Rectal smooth muscle tissue (tissue), 1 donor: ENCODE results near the gene ZNF565.

Experiments
- H3K27ac ChIP-seq: one replicate; pipeline ENCODE4 v1.7.0; 2013; ENCODE audit warnings: low read depth, low read length, inconsistent platforms
- H3K27me3 ChIP-seq: one replicate; pipeline ENCODE4 v1.7.0; 2013; ENCODE audit warnings: low read length; ENCODE audit not compliant: control insufficient read depth, insufficient read depth
- H3K36me3 ChIP-seq: one replicate; pipeline ENCODE4 v1.7.0; 2013; ENCODE audit warnings: low read length; ENCODE audit not compliant: control insufficient read depth, insufficient read depth
- H3K4me1 ChIP-seq: one replicate; pipeline ENCODE4 v1.7.0; 2013; ENCODE audit warnings: low read length; ENCODE audit not compliant: control insufficient read depth, insufficient read depth
- H3K4me3 ChIP-seq: one replicate; pipeline ENCODE4 v1.7.0; 2013; ENCODE audit warnings: low read length
- H3K9ac ChIP-seq: one replicate; pipeline ENCODE4 v1.7.0; 2013; ENCODE audit warnings: low read length

ZNF565 gene

DNA sequence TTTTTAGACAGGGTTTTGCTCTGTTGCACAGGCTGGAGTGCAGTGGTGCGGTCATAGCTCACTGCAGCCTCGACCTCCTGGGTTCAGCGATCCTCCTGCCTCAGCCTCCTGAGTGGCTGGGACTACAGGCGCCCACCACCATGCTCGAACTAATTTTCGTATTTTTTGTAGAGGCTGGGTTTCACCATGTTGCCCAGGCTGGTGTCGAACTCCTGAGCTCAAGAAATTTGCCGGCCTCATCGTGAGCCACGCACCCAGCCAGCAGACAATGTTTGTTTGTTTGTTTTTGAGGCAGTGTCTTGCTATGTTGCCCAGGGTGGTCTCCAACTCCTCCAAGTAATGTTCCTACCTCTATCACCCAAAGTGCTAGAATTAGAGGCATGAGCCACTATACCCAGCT is 61.3 kb downstream of the ZNF565 start:
- H3K27ac ChIP-seq, result peak overlapping the region; percentile 97
- H3K4me1 ChIP-seq, result peaks cover 7% of the 10 kb centered on the region
- no peak overlapping the region for H3K9ac ChIP-seq
- no peaks in the 10 kb centered on the region for H3K27me3 ChIP-seq
- peaks cover 12% of the 10 kb centered on the region for H3K36me3 ChIP-seq
- no peak overlapping the region for H3K4me3 ChIP-seq

- Histone ChIP-seq H3K27ac (peak within 1 kb of the TSS; percentile 97), H3K27me3 (no peaks in the 10 kb centered on the region), H3K4me3 (peak within 1 kb of the TSS; percentile 65), H3K4me1 (peaks cover 7% of the 10 kb centered on the region), H3K36me3 (peaks cover 14% of the 10 kb centered on the region), H3K9ac (peak within 1 kb of the TSS; percentile 86)
Observed at GRCh38 chr19:36152352-36153091, 61.9 kb downstream of the ZNF565 start, which contains the start of gene COX7A1. COX7A1 (minus strand) TSS chr19:36152447; CDS start chr19:36152407, 40 bp downstream.

- Histone ChIP-seq H3K36me3 (peaks cover 16% of the 10 kb centered on the region), H3K9ac (peak overlapping the region; percentile 86), H3K4me1 (peaks cover 7% of the 10 kb centered on the region), H3K27me3 (no peaks in the 10 kb centered on the region), H3K4me3 (peak overlapping the region; percentile 65), H3K27ac (peak overlapping the region; percentile 97)
Observed at GRCh38 chr19:36152019-36152351, 62.5 kb downstream of the ZNF565 start.

DNA sequence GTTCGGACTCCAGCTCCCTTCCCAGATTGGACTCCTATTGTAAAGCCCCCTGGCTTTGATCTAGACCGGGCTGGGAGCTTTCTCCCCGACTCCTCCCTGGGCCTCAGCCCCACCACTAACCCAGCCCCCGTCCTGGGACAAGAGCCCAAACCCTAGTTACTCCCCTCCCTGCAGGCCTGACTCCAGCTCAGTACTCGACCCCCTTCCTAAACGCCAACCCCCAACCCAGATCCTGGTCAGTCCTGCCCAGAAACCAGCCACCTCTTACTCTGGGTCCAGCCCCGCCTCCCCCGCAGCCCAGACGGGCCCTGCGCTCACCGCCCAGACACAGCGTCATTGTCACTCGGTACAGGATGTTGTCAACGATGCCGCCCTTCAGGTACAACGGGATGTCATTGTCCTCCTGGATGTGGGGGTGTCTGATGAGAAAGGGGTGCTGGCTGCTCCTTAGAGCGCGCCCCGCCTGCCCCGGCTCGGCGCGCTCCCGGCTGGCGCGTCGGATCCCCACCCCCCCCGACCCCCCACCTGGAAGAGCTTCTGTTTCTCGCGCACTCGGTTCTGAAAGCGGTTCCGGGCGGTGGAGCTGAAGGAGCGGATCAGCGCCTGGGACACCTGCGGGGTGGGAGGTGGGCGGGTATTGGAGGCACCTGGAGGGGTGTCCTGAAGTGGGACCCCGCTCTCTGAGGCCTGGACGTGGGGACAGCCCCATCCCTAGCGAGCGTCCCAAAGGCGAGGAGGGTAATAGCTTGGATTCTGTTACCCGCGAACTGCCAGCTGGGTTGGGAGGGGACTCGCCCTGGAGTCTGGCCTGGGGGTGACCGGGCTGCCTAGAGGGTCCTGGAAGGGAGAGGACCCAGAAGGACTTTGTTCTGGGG is 63.1 kb downstream of the ZNF565 start:
- H3K27me3 ChIP-seq, result no peaks in the 10 kb centered on the region
- H3K36me3 ChIP-seq, result peaks cover 22% of the 10 kb centered on the region
- H3K4me3 ChIP-seq, result peak overlapping the region; percentile 65
- peak overlapping the region; percentile 86 for H3K9ac ChIP-seq
- H3K4me1 ChIP-seq, result peaks cover 7% of the 10 kb centered on the region
- H3K27ac ChIP-seq, result peak overlapping the region; percentile 97

DNA sequence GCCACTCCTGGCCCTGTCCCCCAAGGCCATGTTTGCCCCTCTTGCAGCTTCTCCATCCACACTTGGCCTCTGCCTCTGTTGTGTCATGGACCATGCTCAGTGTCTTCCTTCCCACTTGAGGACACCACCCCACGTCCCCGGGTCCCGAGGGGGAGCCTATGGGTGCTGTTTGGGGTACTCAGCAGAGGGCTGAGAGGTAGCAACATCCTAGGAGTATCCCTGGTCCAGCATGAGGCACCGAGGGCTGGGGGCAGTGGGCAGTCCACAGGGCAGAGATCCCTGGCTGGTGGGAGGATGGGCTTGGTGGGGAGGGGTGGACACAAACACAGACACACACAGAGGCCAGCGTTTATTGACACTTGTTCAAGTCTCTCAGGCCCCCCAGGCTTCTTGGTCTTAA is 63.9 kb downstream of the ZNF565 start:
- Histone ChIP-seq H3K27me3 (no peaks in the 10 kb centered on the region), H3K4me1 (peaks cover 7% of the 10 kb centered on the region), H3K27ac (peak overlapping the region; percentile 97), H3K36me3 (peaks cover 30% of the 10 kb centered on the region), H3K4me3 (no peak overlapping the region), H3K9ac (no peak overlapping the region)

DNA sequence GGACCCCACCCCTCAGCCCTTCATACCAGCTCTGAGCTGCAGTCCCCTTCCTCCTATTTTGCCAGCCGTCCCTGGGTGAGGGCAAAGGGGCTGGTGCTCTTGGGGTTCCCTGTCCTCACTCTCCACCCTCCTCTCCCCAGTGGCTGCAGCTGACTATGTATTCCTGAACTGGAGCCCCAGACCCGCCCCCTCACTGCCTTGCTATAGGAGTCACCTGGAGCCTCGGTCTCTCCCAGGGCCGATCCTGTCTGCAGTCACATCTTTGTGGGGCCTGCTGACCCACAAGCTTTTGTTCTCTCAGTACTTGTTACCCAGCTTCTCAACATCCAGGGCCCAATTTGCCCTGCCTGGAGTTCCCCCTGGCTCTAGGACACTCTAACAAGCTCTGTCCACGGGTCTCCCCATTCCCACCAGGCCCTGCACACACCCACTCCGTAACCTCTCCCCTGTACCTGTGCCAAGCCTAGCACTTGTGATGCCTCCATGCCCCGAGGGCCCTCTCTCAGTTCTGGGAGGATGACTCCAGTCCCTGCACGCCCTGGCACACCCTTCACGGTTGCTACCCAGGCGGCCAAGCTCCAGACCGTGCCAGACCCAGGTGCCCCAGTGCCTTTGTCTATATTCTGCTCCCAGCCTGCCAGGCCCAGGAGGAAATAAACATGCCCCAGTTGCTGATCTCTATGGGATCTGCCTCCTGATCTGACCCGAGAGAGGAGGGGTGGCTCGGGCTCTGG is 64.6 kb downstream of the ZNF565 start:
- no peak overlapping the region for H3K27ac ChIP-seq
- no peaks in the 10 kb centered on the region for H3K27me3 ChIP-seq
- peaks cover 7% of the 10 kb centered on the region for H3K4me1 ChIP-seq
- no peak overlapping the region for H3K9ac ChIP-seq
- H3K36me3 ChIP-seq, result peaks cover 33% of the 10 kb centered on the region
- H3K4me3 ChIP-seq, result no peak overlapping the region

DNA sequence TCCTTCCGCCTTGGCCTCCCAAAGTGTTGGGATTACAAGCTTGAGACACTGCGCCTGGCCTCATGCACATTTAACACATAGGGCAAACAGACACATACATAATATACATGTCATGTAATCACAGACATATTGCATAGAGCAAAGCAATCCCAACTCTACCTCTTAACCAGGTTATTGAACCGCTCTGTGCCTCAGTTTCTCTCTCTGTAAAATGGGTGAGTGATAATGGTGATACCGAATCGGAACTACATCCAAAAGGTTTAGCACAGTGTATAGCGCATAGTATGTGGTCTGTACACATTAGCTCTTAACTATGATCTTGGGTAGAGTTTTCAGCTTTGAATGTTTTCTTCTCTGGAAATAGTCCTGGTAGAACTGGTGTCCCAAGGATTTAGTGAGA is 69.8 kb downstream of the ZNF565 start:
- no peak overlapping the region for H3K9ac ChIP-seq
- no peak overlapping the region for H3K4me3 ChIP-seq
- H3K27ac ChIP-seq, result no peak overlapping the region
- H3K27me3 ChIP-seq, result no peaks in the 10 kb centered on the region
- peaks cover 43% of the 10 kb centered on the region for H3K36me3 ChIP-seq
- peaks cover 4% of the 10 kb centered on the region for H3K4me1 ChIP-seq

- no peaks in the 10 kb centered on the region for H3K27me3 ChIP-seq
- H3K36me3 ChIP-seq, result peaks cover 36% of the 10 kb centered on the region
- H3K9ac ChIP-seq, result no peak overlapping the region
- H3K27ac ChIP-seq, result no peak overlapping the region
- peaks cover 4% of the 10 kb centered on the region for H3K4me1 ChIP-seq
- no peak overlapping the region for H3K4me3 ChIP-seq
Observed at GRCh38 chr19:36142496-36142895, 72.0 kb downstream of the ZNF565 start.

GRCh38 chr19:36142046-36142445 is 72.4 kb downstream of the ZNF565 start:
- Histone ChIP-seq H3K36me3 (peaks cover 35% of the 10 kb centered on the region), H3K27me3 (no peaks in the 10 kb centered on the region), H3K4me1 (peaks cover 4% of the 10 kb centered on the region), H3K9ac (no peak overlapping the region), H3K27ac (no peak overlapping the region), H3K4me3 (no peak overlapping the region)

DNA sequence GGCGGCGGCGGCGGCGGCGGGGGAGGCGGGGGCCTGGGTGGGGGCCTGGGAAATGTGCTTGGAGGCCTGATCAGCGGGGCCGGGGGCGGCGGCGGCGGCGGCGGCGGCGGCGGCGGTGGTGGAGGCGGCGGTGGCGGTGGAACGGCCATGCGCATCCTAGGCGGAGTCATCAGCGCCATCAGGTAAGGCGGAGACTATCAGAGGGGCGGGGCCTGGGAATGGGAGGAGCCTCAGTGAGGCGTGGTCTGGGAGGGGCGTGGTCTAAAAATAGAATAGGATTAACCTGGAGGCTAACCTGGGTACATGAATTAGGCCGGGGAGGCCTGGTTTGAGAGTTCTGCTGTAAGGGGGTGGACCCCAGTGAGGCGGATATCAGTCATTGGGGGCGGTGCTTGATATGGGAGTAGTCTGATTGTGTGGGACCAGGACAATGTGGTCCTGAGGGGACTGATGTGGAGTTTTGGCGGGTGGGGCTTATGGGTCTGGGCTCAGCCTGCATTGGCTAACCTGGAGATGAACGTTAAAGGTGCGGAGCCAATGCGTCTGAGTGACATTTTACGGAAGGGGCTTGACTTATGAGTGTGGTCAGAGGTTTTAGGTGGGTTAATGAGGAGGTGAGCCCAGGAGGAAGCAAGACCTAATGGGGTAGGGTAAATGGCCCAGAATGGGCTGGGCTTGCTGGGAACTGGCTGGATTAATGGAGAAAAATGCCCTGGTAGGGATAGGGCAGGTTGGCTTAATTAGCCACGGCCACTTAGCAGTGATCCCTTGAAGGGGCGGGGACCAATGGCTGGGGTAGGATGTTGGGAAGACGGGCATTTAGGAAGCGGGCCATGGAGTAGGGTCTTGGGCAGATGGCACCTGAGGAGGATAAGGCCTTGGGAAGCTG is 73.2 kb downstream of the ZNF565 start:
- H3K27me3 ChIP-seq, result no peaks in the 10 kb centered on the region
- peak overlapping the region; percentile 95 for H3K27ac ChIP-seq
- peaks cover 27% of the 10 kb centered on the region for H3K36me3 ChIP-seq
- peak overlapping the region; percentile 98 for H3K4me3 ChIP-seq
- H3K4me1 ChIP-seq, result peaks cover 6% of the 10 kb centered on the region
- no peak overlapping the region for H3K9ac ChIP-seq

GRCh38 chr19:36140304-36141038 is 74.0 kb downstream of the ZNF565 start:
- Histone ChIP-seq H3K9ac (peak overlapping the region; percentile 92), H3K4me1 (peaks cover 6% of the 10 kb centered on the region), H3K27me3 (no peaks in the 10 kb centered on the region), H3K27ac (peak overlapping the region; percentile 95), H3K36me3 (peaks cover 19% of the 10 kb centered on the region), H3K4me3 (peak overlapping the region; percentile 98)
